ENCODE results near the gene NOL11.

GRCh38 chr17:67770539-67770938 lies 52.8 kb downstream of the NOL11 start:
- TF ChIP-seq POLR2A (IDR thresholded peaks at IDR 0.05) = no peak
- TF ChIP-seq, protein P1, sequence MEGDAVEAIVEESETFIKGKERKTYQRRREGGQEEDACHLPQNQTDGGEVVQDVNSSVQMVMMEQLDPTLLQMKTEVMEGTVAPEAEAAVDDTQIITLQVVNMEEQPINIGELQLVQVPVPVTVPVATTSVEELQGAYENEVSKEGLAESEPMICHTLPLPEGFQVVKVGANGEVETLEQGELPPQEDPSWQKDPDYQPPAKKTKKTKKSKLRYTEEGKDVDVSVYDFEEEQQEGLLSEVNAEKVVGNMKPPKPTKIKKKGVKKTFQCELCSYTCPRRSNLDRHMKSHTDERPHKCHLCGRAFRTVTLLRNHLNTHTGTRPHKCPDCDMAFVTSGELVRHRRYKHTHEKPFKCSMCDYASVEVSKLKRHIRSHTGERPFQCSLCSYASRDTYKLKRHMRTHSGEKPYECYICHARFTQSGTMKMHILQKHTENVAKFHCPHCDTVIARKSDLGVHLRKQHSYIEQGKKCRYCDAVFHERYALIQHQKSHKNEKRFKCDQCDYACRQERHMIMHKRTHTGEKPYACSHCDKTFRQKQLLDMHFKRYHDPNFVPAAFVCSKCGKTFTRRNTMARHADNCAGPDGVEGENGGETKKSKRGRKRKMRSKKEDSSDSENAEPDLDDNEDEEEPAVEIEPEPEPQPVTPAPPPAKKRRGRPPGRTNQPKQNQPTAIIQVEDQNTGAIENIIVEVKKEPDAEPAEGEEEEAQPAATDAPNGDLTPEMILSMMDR (IDR thresholded peaks at IDR 0.05) = no peak
